HCT116 (cell line): ENCODE measurements around the gene RIN3. TPM values are rescaled to one million over a fixed set of nuclear protein-coding genes. Genes with fewer than 3 reads are reported as not detected.

ENCODE experiments used
- ATAC-seq: fragments of 200-7000 bp; cut with Tn5 transposase; 2 replicates; pipeline ENCODE4 v1.9.1; 2020; ENCODE audit warnings: mild to moderate bottlenecking, moderate library complexity
- BruUV-seq: library from RNA; stranded (reverse); fragments of 400-500 nt; replicated peaks from 2 replicates; lab custom pipeline; 2021; lab: Mats Ljungman, UMichigan
- CTCF ChIA-PET: fragments of 300-600 bp; sonication (Branson Sonifier 250); formaldehyde crosslinking; loops from one replicate; lab custom pipeline; 2021; ENCODE audit warnings: antibody characterized with exemption; lab: Charles Lee
- POLR2A ChIA-PET: fragments of 300-600, 350-600 bp; sonication (Branson Sonifier 250); formaldehyde crosslinking; loops from one replicate; lab custom pipeline; 2021; ENCODE audit warnings: antibody characterized with exemption; lab: Charles Lee
- RAD21 ChIA-PET, 2 experiments: fragments of 300-600 bp; sonication (Branson Sonifier 250); formaldehyde crosslinking; loops; one replicate each; lab custom pipeline; 2023; ENCODE audit warnings: low total read pairs in 2 of 2; ENCODE audit not compliant: uncharacterized antibody in 2 of 2, unreplicated experiment in 2 of 2, low non-redundant PET in 1 of 2; lab: Charles Lee
- DNase-seq: peaks from one replicate; pipeline ENCODE4 v3.0.0-alpha.2; 2010; ENCODE audit warnings: low read depth, low spot score
- H2AFZ ChIP-seq: fragments of 200-600 bp; shearing (Covaris generic), sonication (generic); 2 replicates; pipeline ENCODE4 v1.6.1; 2017; ENCODE audit warnings: low read depth, mixed run types, mixed read lengths, antibody characterized with exemption, low read length; ENCODE audit not compliant: poor library complexity, severe bottlenecking
- H3K27ac ChIP-seq: 2 replicates; pipeline ENCODE4 v1.5.1; 2012; ENCODE audit warnings: low read depth, low read length
- H3K27me3 ChIP-seq: fragments of 200-600 bp; sonication (generic); 2 replicates; pipeline ENCODE4 v1.6.1; 2016; ENCODE audit warnings: mixed run types, low read length, mixed read lengths; ENCODE audit not compliant: insufficient read depth
- H3K36me3 ChIP-seq, 2 experiments: fragments of 200-500 bp in 1 of 2; fragments of 200-600 bp in 1 of 2; sonication (Bioruptor generic) in 1 of 2; sonication (generic) in 1 of 2; 2 replicates each; pipeline versions ENCODE4 v1.5.1 to v1.6.1; 2014 to 2016; ENCODE audit warnings: low read length in 2 of 2, inconsistent platforms in 1 of 2, mixed read lengths in 1 of 2, mixed run types in 1 of 2; ENCODE audit not compliant: insufficient read depth in 2 of 2, control insufficient read depth in 1 of 2
- H3K4me1 ChIP-seq, 2 experiments: fragments of 200-600 bp in 1 of 2; sonication (generic) in 1 of 2; 2 replicates each; pipeline versions ENCODE4 v1.5.1 to v1.6.1; 2012 to 2017; ENCODE audit warnings: low read length in 2 of 2, inconsistent platforms in 1 of 2, mild to moderate bottlenecking in 1 of 2, mixed read lengths in 1 of 2, mixed run types in 1 of 2, moderate library complexity in 1 of 2; ENCODE audit not compliant: insufficient read depth in 2 of 2, control insufficient read depth in 1 of 2
- H3K4me2 ChIP-seq: fragments of 200-600 bp; sonication (generic); 2 replicates; pipeline ENCODE4 v1.6.1; 2017; ENCODE audit warnings: mixed run types, low read length, mixed read lengths
- H3K4me3 ChIP-seq, 2 experiments: fragments of 200-600 bp in 1 of 2; sonication (generic) in 1 of 2; replicated peaks in 1 of 2; 2 replicates each; pipeline ENCODE4 v1.5.1; 2011 to 2016; ENCODE audit warnings: low read length in 2 of 2, control low read depth in 1 of 2, low read depth in 1 of 2, mild to moderate bottlenecking in 1 of 2, mixed read lengths in 1 of 2, mixed run types in 1 of 2
- H3K79me2 ChIP-seq: fragments of 200-600 bp; sonication (generic); 2 replicates; pipeline ENCODE4 v1.6.1; 2017; ENCODE audit warnings: mild to moderate bottlenecking, mixed run types, low read length, moderate library complexity, mixed read lengths; ENCODE audit not compliant: insufficient read depth
- H3K9ac ChIP-seq: fragments of 200-600 bp; sonication (generic); 2 replicates; pipeline ENCODE4 v1.6.1; 2016; ENCODE audit warnings: low read length, mixed read lengths
- H3K9me2 ChIP-seq: fragments of 200-600 bp; sonication (generic), shearing (Covaris generic); 2 replicates; pipeline ENCODE4 v1.6.1; 2017; ENCODE audit warnings: mixed run types, mild to moderate bottlenecking, moderate library complexity; ENCODE audit not compliant: insufficient read depth
- H3K9me3 ChIP-seq, 2 experiments: fragments of 200-500 bp in 1 of 2; fragments of 200-600 bp in 1 of 2; sonication (Bioruptor generic) in 1 of 2; sonication (generic) in 1 of 2; 2 replicates each; pipeline ENCODE4 v1.6.1; 2014 to 2017; ENCODE audit warnings: low read length in 2 of 2, mixed read lengths in 2 of 2, inconsistent platforms in 1 of 2, low read depth in 1 of 2, mild to moderate bottlenecking in 1 of 2, mixed run types in 1 of 2, moderate library complexity in 1 of 2; ENCODE audit not compliant: control insufficient read depth in 1 of 2, insufficient read depth in 1 of 2
- H4K20me1 ChIP-seq: fragments of 200-600 bp; sonication (generic), shearing (Covaris generic); 2 replicates; pipeline ENCODE4 v1.6.1; 2017; ENCODE audit warnings: mixed run types, mild to moderate bottlenecking, moderate library complexity; ENCODE audit not compliant: insufficient read depth
- CBX3 ChIP-seq: IDR thresholded peaks from 2 replicates; pipeline ENCODE4 v1.6.1; 2012; ENCODE audit warnings: low read depth
- EZH2phosphoT487 ChIP-seq: fragments of 200-600 bp; IDR thresholded peaks from 2 replicates; pipeline ENCODE4 v1.6.1; 2018; ENCODE audit warnings: antibody characterized with exemption, borderline replicate concordance
- FOSL1 ChIP-seq: IDR thresholded peaks from 2 replicates; pipeline ENCODE4 v1.6.1; 2012; ENCODE audit warnings: low read depth
- JUND ChIP-seq: IDR thresholded peaks from 2 replicates; pipeline ENCODE4 v1.6.1; 2012
- POLR2AphosphoS5 ChIP-seq: IDR thresholded peaks from 2 replicates; pipeline ENCODE4 v1.6.1; 2011; ENCODE audit warnings: mild to moderate bottlenecking, low read depth, low read length, moderate library complexity
- RAD21 ChIP-seq: IDR thresholded peaks from 2 replicates; pipeline ENCODE4 v1.6.1; 2012; ENCODE audit warnings: low read depth, mild to moderate bottlenecking
- REST ChIP-seq: IDR thresholded peaks from 2 replicates; pipeline ENCODE4 v1.6.1; 2012; ENCODE audit warnings: low read depth
- SP1 ChIP-seq: IDR thresholded peaks from 2 replicates; pipeline ENCODE4 v1.6.1; 2012; ENCODE audit warnings: low read depth
- TCF7L2 ChIP-seq: IDR thresholded peaks from 2 replicates; pipeline ENCODE4 v1.7.0; 2011; ENCODE audit warnings: borderline replicate concordance, inconsistent platforms; ENCODE audit not compliant: insufficient read depth, insufficient read length; ENCODE audit errors: extremely low read depth
- ZNF274 ChIP-seq: fragments of 200-500 bp; sonication (Bioruptor generic); IDR thresholded peaks from 2 replicates; pipeline ENCODE4 v1.6.1; 2014; ENCODE audit warnings: mild to moderate bottlenecking, low read depth, low read length, inconsistent platforms
- intact Hi-C: fragments of 100-400 bp; cut with micrococcal nuclease; formaldehyde crosslinking; loops from 2 replicates; pipeline ENCODE4 v1.10.0; 2022
- total RNA-seq: library from RNA; stranded (reverse); gene quantifications from one replicate; pipeline ENCODE4 v1.2.1, GENCODE V29; 2021; ENCODE audit not compliant: unreplicated experiment
- TF ChIP-seq, protein P1 (sequence below): IDR thresholded peaks from 2 replicates; pipeline ENCODE4 v1.6.1; 2011; ENCODE audit warnings: mild to moderate bottlenecking, low read length, moderate library complexity; ENCODE audit not compliant: insufficient replicate concordance; ENCODE audit errors: extremely low read depth

The RIN3 gene
- total RNA-seq, 1 experiment from 2014 or later = 22.2 TPM

DNA sequence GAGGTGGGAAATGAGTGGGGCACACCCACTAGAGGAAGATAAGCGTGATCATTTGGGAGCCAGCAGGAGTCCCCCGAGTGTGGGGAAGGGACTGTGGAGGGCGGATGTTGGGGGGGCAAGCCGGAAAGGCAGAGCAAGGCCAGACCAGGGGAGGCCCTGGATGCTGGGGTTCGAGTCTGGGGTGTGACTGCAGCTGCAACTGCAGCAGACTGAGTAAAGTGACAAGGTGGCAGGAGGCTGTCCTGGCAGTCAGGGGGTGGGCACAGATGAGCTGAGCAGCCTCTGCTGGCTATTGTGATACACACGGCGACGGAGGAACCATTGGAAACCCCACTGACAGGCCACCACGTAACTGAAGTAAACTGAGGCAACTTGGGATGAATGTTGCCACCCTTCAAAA is 124.7 kb downstream of the RIN3 start:
- intact Hi-C loops = no loop called here
- no peak for TF ChIP-seq EZH2phosphoT487
- TF ChIP-seq SP1 = no peak
- TF ChIP-seq REST = no peak
- TF ChIP-seq JUND = no peak
- no peak for TF ChIP-seq ZNF274
- TF ChIP-seq RAD21 = no peak
- no peak for TF ChIP-seq POLR2AphosphoS5
- TF ChIP-seq TCF7L2 = no peak
- TF ChIP-seq CBX3 = no peak
- TF ChIP-seq FOSL1 = no peak
- TF ChIP-seq, protein P1, sequence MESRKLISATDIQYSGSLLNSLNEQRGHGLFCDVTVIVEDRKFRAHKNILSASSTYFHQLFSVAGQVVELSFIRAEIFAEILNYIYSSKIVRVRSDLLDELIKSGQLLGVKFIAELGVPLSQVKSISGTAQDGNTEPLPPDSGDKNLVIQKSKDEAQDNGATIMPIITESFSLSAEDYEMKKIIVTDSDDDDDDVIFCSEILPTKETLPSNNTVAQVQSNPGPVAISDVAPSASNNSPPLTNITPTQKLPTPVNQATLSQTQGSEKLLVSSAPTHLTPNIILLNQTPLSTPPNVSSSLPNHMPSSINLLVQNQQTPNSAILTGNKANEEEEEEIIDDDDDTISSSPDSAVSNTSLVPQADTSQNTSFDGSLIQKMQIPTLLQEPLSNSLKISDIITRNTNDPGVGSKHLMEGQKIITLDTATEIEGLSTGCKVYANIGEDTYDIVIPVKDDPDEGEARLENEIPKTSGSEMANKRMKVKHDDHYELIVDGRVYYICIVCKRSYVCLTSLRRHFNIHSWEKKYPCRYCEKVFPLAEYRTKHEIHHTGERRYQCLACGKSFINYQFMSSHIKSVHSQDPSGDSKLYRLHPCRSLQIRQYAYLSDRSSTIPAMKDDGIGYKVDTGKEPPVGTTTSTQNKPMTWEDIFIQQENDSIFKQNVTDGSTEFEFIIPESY = no peak
- Histone ChIP-seq H3K9me3 (no peaks in the 10 kb centered on the region), H3K4me1 (peaks cover 0 to 19% of the 10 kb centered on the region in 2 experiments; a peak in 3 of 4 replicates), H3K36me3 (no peaks in the 10 kb centered on the region), H3K9ac (no peak overlapping the region), H4K20me1 (no peaks in the 10 kb centered on the region), H3K27ac (no peak overlapping the region), H3K79me2 (no peaks in the 10 kb centered on the region), H3K9me2 (no peaks in the 10 kb centered on the region), H3K4me2 (no peak overlapping the region), H3K4me3 (no peak overlapping the region), H3K27me3 (no peaks in the 10 kb centered on the region), H2AFZ (no peak overlapping the region)
- DNase-seq (no peak), ATAC-seq (no peak)
- RAD21 ChIA-PET = no interaction called here
- BruUV-seq = no TSS peak
- POLR2A ChIA-PET = no interaction called here
- CTCF ChIA-PET = interaction anchor here (1.2 kb wide), 1 partner anchor 13 kb away, joined by 3 read pairs; no protein-coding TSS in a partner anchor
